Muscle layer of duodenum (tissue), 2 donors: ENCODE results near the gene FSD1.

Experiments used
- H3K27ac ChIP-seq: one replicate; pipeline ENCODE4 v1.7.0; 2013; ENCODE audit warnings: mild to moderate bottlenecking, low read length
- H3K27me3 ChIP-seq: one replicate; pipeline ENCODE4 v1.7.0; 2013; ENCODE audit warnings: low read depth, mild to moderate bottlenecking, control low read depth, low read length
- H3K36me3 ChIP-seq, 2 donors: one replicate each; pipeline ENCODE4 v1.7.0; 2013; ENCODE audit warnings: low read length in 2 of 2, control low read depth in 1 of 2, mild to moderate bottlenecking in 1 of 2; ENCODE audit not compliant: insufficient read depth in 2 of 2, control insufficient read depth in 1 of 2
- H3K4me1 ChIP-seq, 2 donors: one replicate each; pipeline ENCODE4 v1.7.0; 2013; ENCODE audit warnings: low read length in 2 of 2, mild to moderate bottlenecking in 2 of 2, control low read depth in 1 of 2, moderate library complexity in 1 of 2; ENCODE audit not compliant: insufficient read depth in 2 of 2, control insufficient read depth in 1 of 2
- H3K4me3 ChIP-seq, 2 donors: one replicate each; pipeline ENCODE4 v1.7.0; 2013; ENCODE audit warnings: low read length in 2 of 2, low read depth in 1 of 2, mild to moderate bottlenecking in 1 of 2
- H3K9me3 ChIP-seq, 2 donors: one replicate each; pipeline ENCODE4 v1.7.0; 2013; ENCODE audit warnings: low read length in 2 of 2, control low read depth in 1 of 2, mild to moderate bottlenecking in 1 of 2; ENCODE audit not compliant: control insufficient read depth in 1 of 2
- donor health status: healthy.

Gene FSD1

GRCh38 chr19:4303819-4304537 lies 420 bp upstream of the FSD1 start:
- Histone ChIP-seq H3K27ac (no peak overlapping the region), H3K4me1 (peaks cover 0 to 8% of the 10 kb centered on the region in 2 donors), H3K4me3 (peak overlapping the region in 1 of 2 donors; percentile 44), H3K9me3 (no peaks in the 10 kb centered on the region), H3K27me3 (peaks cover 4% of the 10 kb centered on the region), H3K36me3 (no peaks in the 10 kb centered on the region)

- Histone ChIP-seq H3K4me3 (no peak overlapping the region), H3K27ac (no peak overlapping the region), H3K27me3 (peaks cover 4% of the 10 kb centered on the region), H3K36me3 (no peaks in the 10 kb centered on the region), H3K4me1 (peaks cover 0 to 8% of the 10 kb centered on the region in 2 donors), H3K9me3 (no peaks in the 10 kb centered on the region)
These were observed 837 bp downstream of the FSD1 start for GRCh38 chr19:4305257-4305612.

- peaks cover 0 to 8% of the 10 kb centered on the region in 2 donors for H3K4me1 ChIP-seq
- no peaks in the 10 kb centered on the region for H3K36me3 ChIP-seq
- H3K27ac ChIP-seq: no peak overlapping the region
- no peaks in the 10 kb centered on the region for H3K9me3 ChIP-seq
- no peak overlapping the region for H3K4me3 ChIP-seq
- peaks cover 4% of the 10 kb centered on the region for H3K27me3 ChIP-seq
These were observed 1.3 kb downstream of the FSD1 start for GRCh38 chr19:4305659-4306058.

- no peak overlapping the region for H3K4me3 ChIP-seq
- no peaks in the 10 kb centered on the region for H3K4me1 ChIP-seq
- no peak overlapping the region for H3K27ac ChIP-seq
- no peaks in the 10 kb centered on the region for H3K9me3 ChIP-seq
- H3K27me3 ChIP-seq: no peaks in the 10 kb centered on the region
- H3K36me3 ChIP-seq: no peaks in the 10 kb centered on the region
These were observed 6.1 kb downstream of the FSD1 start for GRCh38 chr19:4310247-4311121.

DNA sequence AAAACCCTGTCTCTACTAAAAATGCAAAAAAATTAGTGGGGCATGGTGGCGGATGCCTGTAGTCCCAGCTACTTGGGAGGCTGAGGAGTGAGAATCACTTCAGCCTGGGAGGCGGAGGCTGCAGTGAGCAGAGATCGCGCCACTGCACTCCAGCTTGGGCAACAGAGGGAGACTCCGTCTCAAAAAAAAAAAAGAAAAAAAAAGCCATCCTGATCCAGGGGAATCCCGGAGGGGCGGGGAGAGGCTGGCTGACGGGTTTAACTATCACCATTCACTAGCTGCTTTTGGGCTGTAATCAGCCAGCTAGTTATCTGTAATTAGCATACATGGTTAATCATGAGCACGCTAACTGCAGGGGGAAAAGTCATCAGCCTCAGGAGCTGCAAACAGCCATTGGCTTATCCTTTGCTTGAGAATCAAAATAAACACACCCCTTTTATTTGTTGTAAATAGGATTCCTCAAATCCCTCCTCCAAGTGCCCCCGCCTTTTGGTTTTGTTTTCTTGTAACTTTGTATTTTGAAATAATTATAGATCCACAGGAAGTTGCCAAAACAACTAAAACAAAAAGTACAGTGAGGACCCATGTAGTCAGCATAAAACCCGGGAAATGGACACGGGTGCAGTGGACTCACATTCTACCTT lies 9.6 kb downstream of the FSD1 start:
- Histone ChIP-seq H3K27me3 (no peaks in the 10 kb centered on the region), H3K9me3 (no peaks in the 10 kb centered on the region), H3K4me3 (no peak overlapping the region), H3K27ac (no peak overlapping the region), H3K4me1 (no peaks in the 10 kb centered on the region), H3K36me3 (no peaks in the 10 kb centered on the region)

DNA sequence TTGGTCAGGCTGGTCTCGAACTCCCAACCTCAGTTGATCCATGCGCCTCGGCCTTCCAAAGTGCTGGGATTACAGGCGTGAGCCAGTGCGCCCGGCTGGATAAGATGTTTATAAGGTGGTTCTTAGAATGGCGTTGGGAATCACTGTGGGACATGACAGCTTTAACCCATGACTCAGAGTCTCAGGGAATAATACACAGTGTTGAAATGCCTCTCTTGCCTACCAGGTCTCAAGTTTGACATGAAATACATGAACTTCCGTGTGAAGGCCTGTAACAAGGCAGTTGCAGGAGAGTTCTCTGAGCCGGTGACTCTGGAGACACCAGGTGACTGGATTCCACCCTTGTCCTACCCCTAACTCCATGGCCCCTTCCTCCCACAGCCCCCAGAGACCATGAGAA lies 12.6 kb downstream of the FSD1 start:
- no peaks in the 10 kb centered on the region for H3K9me3 ChIP-seq
- H3K27ac ChIP-seq: no peak overlapping the region
- no peaks in the 10 kb centered on the region for H3K36me3 ChIP-seq
- H3K4me3 ChIP-seq: no peak overlapping the region
- no peaks in the 10 kb centered on the region for H3K27me3 ChIP-seq
- H3K4me1 ChIP-seq: no peaks in the 10 kb centered on the region

- no peaks in the 10 kb centered on the region for H3K36me3 ChIP-seq
- no peaks in the 10 kb centered on the region for H3K9me3 ChIP-seq
- H3K27ac ChIP-seq: no peak overlapping the region
- H3K4me3 ChIP-seq: no peak overlapping the region
- H3K4me1 ChIP-seq: no peaks in the 10 kb centered on the region
- no peaks in the 10 kb centered on the region for H3K27me3 ChIP-seq
These were observed 14.1 kb downstream of the FSD1 start for GRCh38 chr19:4318460-4318859.

- no peak overlapping the region for H3K27ac ChIP-seq
- H3K4me1 ChIP-seq: no peaks in the 10 kb centered on the region
- no peaks in the 10 kb centered on the region for H3K9me3 ChIP-seq
- H3K27me3 ChIP-seq: no peaks in the 10 kb centered on the region
- H3K36me3 ChIP-seq: no peaks in the 10 kb centered on the region
- H3K4me3 ChIP-seq: no peak overlapping the region
These were observed 14.8 kb downstream of the FSD1 start for GRCh38 chr19:4319067-4319718.

DNA sequence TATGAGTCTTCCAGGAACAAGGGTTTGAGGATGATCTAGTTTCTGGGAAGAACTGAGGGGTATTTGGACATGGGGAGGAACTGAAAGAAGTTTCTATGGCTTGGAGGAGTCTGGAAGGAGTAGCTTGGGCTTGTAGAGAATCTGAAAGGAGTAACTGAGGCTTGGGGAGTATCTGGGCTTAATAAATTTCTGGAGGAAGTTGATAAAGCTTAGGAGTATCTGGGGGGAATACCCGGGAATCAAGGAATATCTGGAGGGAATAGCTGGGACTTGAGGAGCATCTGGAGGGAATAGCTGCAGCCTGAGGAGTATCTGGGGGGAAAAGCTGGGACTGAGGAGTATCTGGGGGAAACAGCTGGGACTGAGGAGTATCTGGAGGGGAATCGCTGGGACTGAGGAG lies 16.0 kb downstream of the FSD1 start:
- H3K4me1 ChIP-seq: no peaks in the 10 kb centered on the region

GRCh38 chr19:4322942-4323665 lies 18.7 kb downstream of the FSD1 start:
- H3K4me1 ChIP-seq: peaks cover 3 to 14% of the 10 kb centered on the region in 2 donors
- no peaks in the 10 kb centered on the region for H3K36me3 ChIP-seq
- H3K4me3 ChIP-seq: no peak overlapping the region
- no peaks in the 10 kb centered on the region for H3K27me3 ChIP-seq
- no peak overlapping the region for H3K27ac ChIP-seq
- H3K9me3 ChIP-seq: no peaks in the 10 kb centered on the region

More for the DNA sequence above, 16.0 kb downstream of the FSD1 start:
- Histone ChIP-seq H3K36me3 (no peaks in the 10 kb centered on the region), H3K27me3 (no peaks in the 10 kb centered on the region), H3K9me3 (no peaks in the 10 kb centered on the region), H3K27ac (no peak overlapping the region), H3K4me3 (no peak overlapping the region)
